Stimulated activated CD4-positive, alpha-beta T cell treated with anti-CD3 and anti-CD28 coated beads, Interleukin-12 subunit alpha, Interleukin-12 subunit beta, amount 100 ng/mL, for 24 hours (primary cell): ENCODE measurements around the gene C3.

Source experiments
- DNase-seq, 2 experiments: peaks; one replicate each; pipeline ENCODE4 v3.0.0-alpha.2; 2020; ENCODE audit warnings: low read depth in 2 of 2

C3 gene

GRCh38 chr19:6745965-6746364 is 25.5 kb upstream of the C3 start:
- no peak for DNase-seq

GRCh38 chr19:6744381-6745301 is 24.2 kb upstream of the C3 start:
- no peak for DNase-seq

- DNase-seq, result no peak
These were observed 23.4 kb upstream of the C3 start for GRCh38 chr19:6743714-6744380.

GRCh38 chr19:6743066-6743465 is 22.6 kb upstream of the C3 start:
- DNase-seq, result no peak

GRCh38 chr19:6740589-6741343 is 20.3 kb upstream of the C3 start:
- peak in 1 of 2 experiments; percentile 13 for DNase-seq

GRCh38 chr19:6739883-6740588 is 19.6 kb upstream of the C3 start:
- peak in 1 of 2 experiments; percentile 12 for DNase-seq

DNA sequence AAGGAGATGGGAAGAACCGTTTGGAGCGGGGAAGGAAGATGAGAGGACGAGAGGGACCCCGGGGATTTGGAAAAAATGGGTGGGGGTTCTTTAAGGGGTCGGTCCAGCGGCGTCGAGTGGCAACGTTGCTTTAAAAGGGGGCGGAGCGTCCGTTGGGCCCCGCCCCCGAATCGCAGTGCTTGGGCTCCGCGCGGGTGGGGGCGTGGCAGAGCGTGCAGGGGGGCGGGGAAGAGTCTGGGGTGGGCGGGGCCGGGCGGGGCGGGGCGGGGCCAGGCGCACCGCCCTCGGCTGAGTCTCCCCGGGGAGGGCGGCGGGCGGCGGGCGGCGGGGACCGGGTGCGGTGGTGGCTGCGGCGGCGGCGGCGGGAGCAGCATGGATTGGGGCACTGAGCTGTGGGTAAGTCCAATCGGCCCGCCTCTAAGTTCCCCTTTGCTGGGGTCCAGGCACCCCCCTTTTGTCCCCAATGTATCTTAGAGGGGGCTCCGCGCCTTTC is 19.0 kb upstream of the C3 start, which contains the start of gene TRIP10:
TRIP10 (plus strand) TSS at position 291 of the 493 bp plus-strand sequence; CDS start at position 373, 82 bp downstream.
- DNase-seq, result peak; percentile 70 to 71

- peak in 1 of 2 experiments; percentile 20 for DNase-seq
These were observed 18.4 kb upstream of the C3 start for GRCh38 chr19:6738787-6739389.

- peak in 1 of 2 experiments; percentile 74 for DNase-seq
These were observed 17.7 kb upstream of the C3 start for GRCh38 chr19:6737873-6738786.

- DNase-seq, result peak; percentile 99 to 100
These were observed 16.9 kb upstream of the C3 start, which contains the start of gene GPR108 for GRCh38 chr19:6737284-6737872. GPR108 (minus strand) TSS chr19:6737580; CDS start chr19:6737576, 4 bp downstream.

- no peak for DNase-seq
These were observed 16.4 kb upstream of the C3 start for GRCh38 chr19:6736917-6737283.

- peak in 1 of 2 experiments; percentile 52 for DNase-seq
These were observed 15.9 kb upstream of the C3 start for GRCh38 chr19:6736169-6736916.

GRCh38 chr19:6735181-6735911 is 14.9 kb upstream of the C3 start:
- no peak for DNase-seq

DNA sequence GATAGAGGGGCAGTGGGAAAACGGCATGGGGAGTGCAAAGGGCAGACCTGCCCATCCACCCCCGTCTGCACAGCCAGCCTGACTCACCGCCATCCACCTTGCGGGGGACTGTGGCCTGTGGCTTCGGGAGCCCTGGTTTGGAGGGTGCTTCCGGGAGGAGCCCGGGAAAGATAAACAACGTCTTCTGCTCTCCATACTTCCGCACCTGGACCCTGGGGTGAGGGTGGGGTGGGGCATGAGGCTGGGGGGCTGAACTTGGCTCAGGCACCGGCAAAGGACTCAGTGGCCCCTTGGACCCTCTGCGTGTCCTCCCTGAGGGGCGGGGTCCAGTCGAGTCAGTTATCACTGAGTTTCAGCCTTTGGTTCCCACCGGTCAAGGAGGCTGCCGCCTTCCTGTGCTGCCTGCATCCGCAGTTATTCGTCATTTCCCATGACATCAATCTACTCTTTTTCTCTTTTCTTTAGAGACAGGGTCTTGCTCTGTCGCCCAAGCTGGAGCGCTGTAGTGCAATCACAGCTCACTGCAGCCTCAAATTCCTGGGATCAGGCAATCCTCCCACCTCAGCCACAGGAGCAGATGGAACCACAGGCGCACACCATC is 13.7 kb upstream of the C3 start:
- DNase-seq, result no peak

GRCh38 chr19:6733338-6734095 is 13.1 kb upstream of the C3 start:
- DNase-seq, result no peak

- no peak for DNase-seq
These were observed 12.4 kb upstream of the C3 start for GRCh38 chr19:6732803-6733337.
